HFFc6 (cell line): Measurements from ENCODE around the gene UNC45A. TPM values are rescaled to one million over a fixed set of nuclear protein-coding genes. Genes with fewer than 3 reads are reported as not detected.

ENCODE experiments used
- DNase-seq: peaks from one replicate; pipeline ENCODE4 v3.0.0-alpha.2; 2018
- H3K27ac Mint-ChIP-seq: 2 replicates; pipeline ENCODE4 v1.8.0; 2020; ENCODE audit warnings: mild to moderate bottlenecking, mixed read lengths
- H3K27me3 Mint-ChIP-seq: 2 replicates; pipeline ENCODE4 v1.8.0; 2021; ENCODE audit warnings: mild to moderate bottlenecking, moderate library complexity, mixed read lengths; ENCODE audit not compliant: insufficient read depth
- H3K36me3 Mint-ChIP-seq: 2 replicates; pipeline ENCODE4 v1.8.0; 2021; ENCODE audit warnings: low read depth, mixed read lengths
- H3K4me1 Mint-ChIP-seq: 2 replicates; pipeline ENCODE4 v1.8.0; 2020; ENCODE audit warnings: low read depth, mixed read lengths
- H3K4me3 Mint-ChIP-seq: 2 replicates; pipeline ENCODE4 v1.8.0; 2020; ENCODE audit warnings: mild to moderate bottlenecking, moderate library complexity, mixed read lengths
- H3K9me3 Mint-ChIP-seq: 2 replicates; pipeline ENCODE4 v1.8.0; 2020; ENCODE audit warnings: mild to moderate bottlenecking, mixed read lengths
- total RNA-seq, 6 experiments: library from RNA; stranded (reverse); fragmentation: NEBNext Ultra II Directional; extraction: Animal tissue kit (Norgen Biotek cat#: 25700); gene quantifications; 2 replicates in 1 of 6; 3 replicates in 5 of 6; pipeline ENCODE4 v1.2.3, GENCODE V29; 2021
- TF ChIP-seq, protein P1 (sequence below): fragments of 200-600 bp; sonication (generic); IDR thresholded peaks from 2 replicates; pipeline ENCODE4 v1.5.0; 2021; ENCODE audit warnings: antibody characterized with exemption, mild to moderate bottlenecking

Gene UNC45A
- total RNA-seq, 6 experiments from 2014 or later: 65.3 to 77.5 (median 72.1) TPM

DNA sequence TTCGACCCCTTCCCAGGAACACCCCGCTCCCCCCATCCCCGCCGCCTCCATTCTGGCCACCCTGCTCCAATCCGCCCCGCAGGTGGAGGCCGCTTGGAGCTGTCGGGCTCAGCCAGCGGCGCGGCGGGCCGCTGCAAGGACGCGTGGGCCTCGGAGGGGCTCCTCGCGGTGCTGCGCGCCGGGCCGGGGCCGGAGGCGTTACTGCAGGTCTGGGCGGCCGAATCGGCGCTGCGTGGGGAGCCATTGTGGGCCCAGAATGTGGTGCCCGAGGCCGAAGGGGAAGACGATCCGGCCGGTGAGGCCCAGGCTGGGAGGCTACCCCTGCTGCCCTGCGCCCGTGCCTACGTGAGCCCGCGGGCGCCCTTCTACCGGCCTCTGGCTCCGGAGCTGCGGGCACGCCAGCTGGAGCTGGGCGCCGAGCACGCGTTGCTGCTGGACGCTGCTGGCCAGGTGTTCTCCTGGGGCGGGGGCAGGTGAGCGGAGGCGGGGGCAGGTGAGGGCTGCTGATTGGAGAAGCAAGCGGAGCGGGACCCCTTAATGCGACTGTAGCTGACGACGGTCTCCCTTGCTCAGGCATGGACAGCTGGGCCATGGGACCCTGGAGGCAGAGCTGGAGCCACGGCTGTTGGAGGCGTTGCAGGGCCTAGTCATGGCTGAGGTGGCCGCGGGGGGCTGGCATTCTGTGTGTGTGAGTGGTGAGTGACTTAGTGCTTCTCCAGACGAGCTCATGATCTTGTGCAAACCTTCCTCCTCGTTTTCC, 22.1 kb downstream of the UNC45A start:
- peak; percentile 53 for DNase-seq
- peaks cover 34% of the 10 kb centered on the region for H3K36me3 Mint-ChIP-seq
- no peaks in the 10 kb centered on the region for H3K9me3 Mint-ChIP-seq
- peaks cover 27% of the 10 kb centered on the region for H3K4me1 Mint-ChIP-seq
- peak overlapping the region; percentile 77 for H3K27ac Mint-ChIP-seq
- TF ChIP-seq, protein P1, sequence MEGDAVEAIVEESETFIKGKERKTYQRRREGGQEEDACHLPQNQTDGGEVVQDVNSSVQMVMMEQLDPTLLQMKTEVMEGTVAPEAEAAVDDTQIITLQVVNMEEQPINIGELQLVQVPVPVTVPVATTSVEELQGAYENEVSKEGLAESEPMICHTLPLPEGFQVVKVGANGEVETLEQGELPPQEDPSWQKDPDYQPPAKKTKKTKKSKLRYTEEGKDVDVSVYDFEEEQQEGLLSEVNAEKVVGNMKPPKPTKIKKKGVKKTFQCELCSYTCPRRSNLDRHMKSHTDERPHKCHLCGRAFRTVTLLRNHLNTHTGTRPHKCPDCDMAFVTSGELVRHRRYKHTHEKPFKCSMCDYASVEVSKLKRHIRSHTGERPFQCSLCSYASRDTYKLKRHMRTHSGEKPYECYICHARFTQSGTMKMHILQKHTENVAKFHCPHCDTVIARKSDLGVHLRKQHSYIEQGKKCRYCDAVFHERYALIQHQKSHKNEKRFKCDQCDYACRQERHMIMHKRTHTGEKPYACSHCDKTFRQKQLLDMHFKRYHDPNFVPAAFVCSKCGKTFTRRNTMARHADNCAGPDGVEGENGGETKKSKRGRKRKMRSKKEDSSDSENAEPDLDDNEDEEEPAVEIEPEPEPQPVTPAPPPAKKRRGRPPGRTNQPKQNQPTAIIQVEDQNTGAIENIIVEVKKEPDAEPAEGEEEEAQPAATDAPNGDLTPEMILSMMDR: no peak
- peaks cover 9% of the 10 kb centered on the region for H3K27me3 Mint-ChIP-seq
- peak overlapping the region; percentile 90 for H3K4me3 Mint-ChIP-seq

DNA sequence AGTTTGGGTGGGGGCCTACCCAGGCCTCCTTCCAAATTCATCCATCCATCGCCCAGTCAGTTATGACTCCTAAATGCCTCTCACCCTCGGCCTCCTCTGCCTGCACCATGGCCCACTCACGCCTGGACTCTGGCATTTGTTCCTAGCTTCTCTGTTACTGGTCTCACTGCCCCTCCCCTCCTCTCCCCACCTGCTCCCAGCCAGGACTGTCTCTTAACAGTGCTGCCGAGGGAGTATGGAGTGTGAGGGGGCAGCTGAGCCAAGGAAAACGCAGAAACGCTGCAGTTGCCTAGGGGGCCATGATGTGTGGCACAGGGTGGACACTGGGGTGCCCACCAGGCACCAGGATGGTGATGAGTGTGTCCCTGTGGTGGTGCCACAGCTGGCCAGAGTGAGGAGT, 22.7 kb downstream of the UNC45A start:
- no peaks in the 10 kb centered on the region for H3K9me3 Mint-ChIP-seq
- H3K4me3 Mint-ChIP-seq: peak overlapping the region; percentile 90
- H3K27me3 Mint-ChIP-seq: peaks cover 8% of the 10 kb centered on the region
- no peak for DNase-seq
- TF ChIP-seq, protein P1: no peak; the same call in 1 of the 2 replicates
- peaks cover 27% of the 10 kb centered on the region for H3K4me1 Mint-ChIP-seq
- peak overlapping the region; percentile 77 for H3K27ac Mint-ChIP-seq
- H3K36me3 Mint-ChIP-seq: peaks cover 31% of the 10 kb centered on the region

DNA sequence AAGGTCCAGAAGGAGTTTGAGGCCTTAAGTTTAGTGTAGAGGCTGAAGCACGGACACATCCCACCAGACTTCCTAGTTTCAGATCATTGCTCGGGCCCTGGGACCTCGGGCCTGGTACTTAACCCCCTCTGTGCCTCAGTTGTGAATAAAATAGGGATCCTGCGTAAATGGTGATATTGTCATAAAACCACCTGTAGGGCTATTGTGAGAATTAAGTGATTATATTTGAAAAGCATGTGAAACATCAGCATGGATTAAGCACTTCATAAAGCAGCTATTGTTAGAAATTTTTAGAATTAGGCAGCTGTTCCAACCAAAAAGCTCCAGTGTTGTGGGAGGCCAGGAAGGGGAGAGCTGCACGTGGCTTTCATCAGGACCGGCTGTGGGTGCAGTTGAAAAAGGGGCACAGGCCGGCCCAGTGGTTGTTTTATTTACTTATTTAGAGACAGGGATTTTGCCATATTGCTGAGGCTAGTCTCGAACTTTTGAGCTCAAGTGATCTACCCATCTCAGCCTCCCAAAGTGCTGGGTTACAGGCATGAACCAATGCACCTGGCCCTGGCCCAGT, 24.0 kb downstream of the UNC45A start:
- Mint-ChIP-seq H3K4me3 (no peak overlapping the region), H3K4me1 (peaks cover 27% of the 10 kb centered on the region), H3K9me3 (no peaks in the 10 kb centered on the region), H3K27ac (peak overlapping the region; percentile 43; the same call in 1 of the 2 replicates), H3K36me3 (peaks cover 28% of the 10 kb centered on the region; the same call in 1 of the 2 replicates), H3K27me3 (peaks cover 8% of the 10 kb centered on the region)
- DNase-seq: no peak
- TF ChIP-seq, protein P1: no peak

DNA sequence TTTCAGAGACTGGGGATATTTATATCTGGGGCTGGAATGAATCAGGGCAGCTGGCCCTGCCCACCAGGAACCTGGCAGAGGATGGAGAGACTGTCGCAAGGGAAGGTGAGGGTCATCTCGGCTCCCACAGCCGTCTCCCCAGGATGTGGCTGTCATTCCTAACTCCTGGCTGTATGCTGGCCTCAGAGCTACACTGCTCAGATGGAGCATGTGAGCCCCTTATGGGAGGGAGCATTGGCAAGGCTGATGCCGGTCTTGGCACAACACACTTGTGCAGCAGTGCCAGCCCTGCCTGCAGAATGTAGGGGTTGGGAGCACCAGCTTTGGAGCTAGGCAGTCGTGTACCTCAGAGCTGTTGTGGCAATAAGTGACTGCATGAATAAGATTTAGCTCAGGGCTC, 24.8 kb downstream of the UNC45A start:
- H3K27me3 Mint-ChIP-seq: peaks cover 5% of the 10 kb centered on the region
- peaks cover 27% of the 10 kb centered on the region for H3K4me1 Mint-ChIP-seq
- H3K36me3 Mint-ChIP-seq: peaks cover 28% of the 10 kb centered on the region; the same call in 1 of the 2 replicates
- TF ChIP-seq, protein P1: no peak
- peak overlapping the region; percentile 43; the same call in 1 of the 2 replicates for H3K27ac Mint-ChIP-seq
- no peak overlapping the region for H3K4me3 Mint-ChIP-seq
- DNase-seq: peak; percentile 27
- no peaks in the 10 kb centered on the region for H3K9me3 Mint-ChIP-seq

DNA sequence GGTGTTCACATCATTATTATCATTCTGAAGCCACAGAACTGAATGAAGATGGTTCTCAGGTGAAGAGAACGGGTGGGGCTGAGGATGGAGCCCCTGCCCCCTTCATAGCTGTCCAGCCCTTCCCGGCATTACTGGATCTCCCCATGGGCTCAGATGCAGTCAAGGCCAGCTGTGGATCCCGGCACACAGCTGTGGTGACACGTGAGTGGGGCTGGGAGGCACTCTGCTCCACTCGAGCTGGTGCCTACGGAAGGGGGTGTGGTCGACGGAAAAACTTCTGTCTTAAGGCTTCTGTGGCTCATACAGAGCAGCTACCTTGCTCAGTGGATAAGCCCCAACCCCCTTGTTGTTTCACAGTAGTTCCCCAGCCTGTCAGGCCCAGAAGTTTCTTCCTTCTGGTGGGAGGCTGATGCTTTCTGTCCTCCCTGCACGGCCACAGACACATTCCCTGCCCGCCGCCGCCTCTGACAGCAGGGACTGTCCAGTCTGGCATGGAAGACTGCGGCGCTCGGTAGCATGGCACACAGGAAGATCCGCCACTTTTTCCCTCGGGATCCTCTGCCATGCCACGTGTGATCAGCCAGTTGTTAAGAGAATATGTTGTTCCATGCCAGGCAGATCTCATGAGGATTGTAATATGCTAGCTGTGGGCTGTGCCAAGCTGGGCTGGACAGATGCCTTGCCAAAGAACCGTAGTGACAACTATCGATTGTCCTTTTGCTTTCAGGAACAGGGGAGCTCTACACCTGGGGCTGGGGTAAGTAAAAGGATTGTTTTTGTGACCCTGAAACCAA, 25.4 kb downstream of the UNC45A start:
- no peak overlapping the region for H3K27ac Mint-ChIP-seq
- H3K36me3 Mint-ChIP-seq: peaks cover 33% of the 10 kb centered on the region; the same call in 1 of the 2 replicates
- peaks cover 26% of the 10 kb centered on the region for H3K4me1 Mint-ChIP-seq
- no peaks in the 10 kb centered on the region for H3K9me3 Mint-ChIP-seq
- TF ChIP-seq, protein P1: no peak
- H3K27me3 Mint-ChIP-seq: peaks cover 4% of the 10 kb centered on the region; the same call in 1 of the 2 replicates
- H3K4me3 Mint-ChIP-seq: no peak overlapping the region
- no peak for DNase-seq
